Tibial nerve (tissue), 4 donors: Measurements from ENCODE around the gene RPL27. TPM values are rescaled to one million over a fixed set of nuclear protein-coding genes. Genes with fewer than 3 reads are reported as not detected.

Experiments used
- DNase-seq, 2 donors: peaks; one replicate each; pipeline ENCODE4 v3.0.0-alpha.2; 2019; ENCODE audit warnings: low spot score in 2 of 2
- H3K27ac ChIP-seq, 4 donors: fragments of 200-600 bp; sonication (generic) in 3 of 4; one replicate each; pipeline ENCODE4 v1.5.1; 2017 to 2019; ENCODE audit warnings: mild to moderate bottlenecking in 1 of 4
- H3K27me3 ChIP-seq, 2 donors: fragments of 200-600 bp; sonication (generic) in 1 of 2; one replicate each; pipeline versions ENCODE4 v1.5.1 to v1.6.0; 2017 to 2019
- H3K36me3 ChIP-seq, 3 donors: fragments of 200-600 bp; sonication (generic); one replicate each; pipeline ENCODE4 v1.5.1; 2018 to 2019
- H3K4me1 ChIP-seq, 4 donors: fragments of 200-600 bp; sonication (generic) in 3 of 4; one replicate each; pipeline ENCODE4 v1.5.1; 2017 to 2019
- H3K4me3 ChIP-seq, 4 donors: fragments of 200-600 bp; sonication (generic) in 3 of 4; one replicate each; pipeline ENCODE4 v1.5.1; 2017 to 2019; ENCODE audit warnings: mild to moderate bottlenecking in 1 of 4, moderate library complexity in 1 of 4
- H3K9me3 ChIP-seq, 4 donors: fragments of 200-600 bp; sonication (generic) in 3 of 4; one replicate each; pipeline ENCODE4 v1.5.1; 2017 to 2019
- CTCF ChIP-seq, 5 experiments: fragments of 200-600 bp in 3 of 5; fragments of 450-650 bp in 2 of 5; sonication (generic) in 3 of 5; IDR thresholded peaks; one replicate each; pipeline ENCODE4 v1.5.1; 2016 to 2019; ENCODE audit warnings: antibody characterized with exemption in 5 of 5, mild to moderate bottlenecking in 3 of 5, moderate library complexity in 2 of 5
- EP300 ChIP-seq, 2 donors: sonication (generic); formaldehyde crosslinking; IDR thresholded peaks; one replicate each; pipeline ENCODE4 v1.6.1; 2017; ENCODE audit warnings: antibody characterized with exemption in 2 of 2, mild to moderate bottlenecking in 1 of 2
- POLR2A ChIP-seq, 2 donors: fragments of 450-650 bp; IDR thresholded peaks; one replicate each; pipeline ENCODE4 v1.6.1; 2017; ENCODE audit warnings: antibody characterized with exemption in 2 of 2, mild to moderate bottlenecking in 2 of 2, moderate library complexity in 2 of 2
- WGBS, 2 donors: methylation state at CpG; one replicate each; pipeline ENCODE4 v1.1.5; 2018; 5-methylcytosine and 5-hydroxymethylcytosine counted together
- total RNA-seq, 4 donors: library from RNA; depleted of rRNA; stranded (reverse); fragments of >200 nt; gene quantifications; one replicate each; pipeline ENCODE4 v1.1.0, GENCODE V29; 2016

Gene RPL27
- total RNA-seq, 4 donors from 2014 or later, result 500 to 1,072 (median 818) TPM

GRCh38 chr17:43028221-43028861, 30.1 kb downstream of the RPL27 start:
- Histone ChIP-seq H3K4me1 (peaks cover 0 to 13% (median 0%) of the 10 kb centered on the region in 4 donors), H3K27me3 (no peaks in the 10 kb centered on the region), H3K9me3 (no peaks in the 10 kb centered on the region), H3K27ac (no peak overlapping the region), H3K36me3 (no peaks in the 10 kb centered on the region), H3K4me3 (no peak overlapping the region)
- WGBS, 2 donors, result 67 to 78% methylated on average over 17 of the region's 17 CpGs
- no peak for DNase-seq
- no peak for TF ChIP-seq CTCF (IDR thresholded peaks at IDR 0.05)
- no peak for TF ChIP-seq EP300 (IDR thresholded peaks at IDR 0.05)
- no peak for TF ChIP-seq POLR2A (IDR thresholded peaks at IDR 0.05)

GRCh38 chr17:43030137-43030767, 32.0 kb downstream of the RPL27 start:
- Histone ChIP-seq H3K27ac (peak overlapping the region in 3 of 4 donors; percentile 61 to 77 (median 70)), H3K27me3 (no peaks in the 10 kb centered on the region), H3K4me3 (no peak overlapping the region), H3K36me3 (no peaks in the 10 kb centered on the region), H3K4me1 (peaks cover 0 to 9% (median 0%) of the 10 kb centered on the region in 4 donors), H3K9me3 (no peaks in the 10 kb centered on the region)
- WGBS, 2 donors, result 55 to 59% methylated on average over 6 of the region's 6 CpGs
- no peak for DNase-seq
- no peak for TF ChIP-seq EP300 (IDR thresholded peaks at IDR 0.05)
- TF ChIP-seq CTCF (IDR thresholded peaks at IDR 0.05), result no peak
- TF ChIP-seq POLR2A (IDR thresholded peaks at IDR 0.05), result no peak

- 80 to 88% methylated on average over 3 of the region's 3 CpGs for WGBS, 2 donors
- no peaks in the 10 kb centered on the region for H3K36me3 ChIP-seq
- H3K4me3 ChIP-seq, result no peak overlapping the region
- H3K4me1 ChIP-seq, result peaks cover 0 to 10% (median 0%) of the 10 kb centered on the region in 4 donors
- no peak for TF ChIP-seq EP300 (IDR thresholded peaks at IDR 0.05)
- no peak for TF ChIP-seq POLR2A (IDR thresholded peaks at IDR 0.05)
- no peak for TF ChIP-seq CTCF (IDR thresholded peaks at IDR 0.05)
- no peaks in the 10 kb centered on the region for H3K27me3 ChIP-seq
- no peak overlapping the region for H3K27ac ChIP-seq
- no peak for DNase-seq
- H3K9me3 ChIP-seq, result no peaks in the 10 kb centered on the region
Measured at GRCh38 chr17:43031666-43032065, 33.4 kb downstream of the RPL27 start.

GRCh38 chr17:43033948-43034881, 36.0 kb downstream of the RPL27 start:
- H3K4me1 ChIP-seq, result peaks cover 0 to 10% (median 0%) of the 10 kb centered on the region in 4 donors
- 38 to 42% methylated on average over 12 of the region's 12 CpGs for WGBS, 2 donors
- no peaks in the 10 kb centered on the region for H3K36me3 ChIP-seq
- no peaks in the 10 kb centered on the region for H3K9me3 ChIP-seq
- no peaks in the 10 kb centered on the region for H3K27me3 ChIP-seq
- TF ChIP-seq POLR2A (IDR thresholded peaks at IDR 0.05) (no peak), EP300 (IDR thresholded peaks at IDR 0.05) (no peak), CTCF (IDR thresholded peaks at IDR 0.05) (no peak)
- no peak overlapping the region for H3K4me3 ChIP-seq
- H3K27ac ChIP-seq, result peak overlapping the region in 2 of 4 donors; percentile 7 to 40
- no peak for DNase-seq
